NCI-H2081 (cell line): ENCODE data around the gene SMAD6.
"Not testable (repeated sequence)": the region's sequence is repeated elsewhere in the genome, so short reads cannot be mapped to it uniquely, and the experiment has no call there.

Experiments
- DNase-seq, 2 experiments: peaks; one replicate each; lab custom pipeline; 2025; lab: John Stamatoyannopoulos, UW

Gene SMAD6

DNA sequence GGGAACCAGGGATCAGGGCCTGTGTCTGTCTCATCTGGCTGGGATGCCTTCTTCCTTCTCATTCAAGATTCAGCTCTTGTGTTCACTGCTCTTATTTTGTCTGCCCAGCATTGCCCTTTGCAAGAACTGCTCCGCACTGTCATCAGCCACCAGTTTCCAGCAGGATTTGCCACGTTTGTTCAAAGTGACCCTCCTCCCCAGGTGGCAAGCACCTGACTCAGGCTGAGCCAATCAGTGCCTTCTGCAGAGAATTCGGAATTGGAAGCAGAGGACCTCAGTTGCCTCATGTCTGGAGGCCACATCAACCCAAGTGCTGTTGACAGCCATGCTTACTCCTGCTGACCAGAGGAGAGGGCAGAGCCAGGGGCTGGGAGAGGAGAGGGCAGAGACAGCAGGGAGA, 124.5 kb downstream of the SMAD6 start:
- DNase-seq, result no peak

DNA sequence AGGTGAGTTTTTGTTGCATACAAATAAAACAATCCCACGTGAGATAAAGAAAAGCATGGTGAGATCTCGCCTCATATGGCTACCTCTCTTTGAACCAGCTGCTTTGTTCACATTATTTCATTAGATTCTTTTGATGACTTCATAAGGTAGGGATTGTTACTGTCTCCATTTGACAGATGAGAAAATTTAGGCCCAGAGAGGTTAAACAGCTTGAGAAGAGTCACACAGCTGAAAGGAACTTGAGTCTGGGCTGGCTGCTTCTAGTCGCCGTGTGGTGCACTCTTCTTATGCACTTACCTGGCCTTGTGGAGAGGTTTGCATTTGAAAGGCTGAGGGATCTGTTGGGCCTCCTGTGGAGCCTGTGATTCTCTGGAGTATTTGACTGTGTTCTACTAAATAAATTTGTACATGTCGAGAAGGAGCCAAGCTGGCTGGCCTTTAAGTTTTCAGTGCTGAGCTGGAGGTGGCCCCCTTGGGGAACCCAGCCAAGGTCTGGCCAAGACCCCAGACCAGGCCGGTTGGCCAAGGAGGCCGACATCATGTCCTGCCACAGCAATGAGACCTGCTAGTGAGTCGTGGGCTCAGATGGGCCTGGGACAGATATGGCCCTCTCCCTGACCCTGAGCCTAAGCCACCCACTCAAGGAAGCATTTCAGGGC, 125.1 kb downstream of the SMAD6 start:
- no peak for DNase-seq

DNA sequence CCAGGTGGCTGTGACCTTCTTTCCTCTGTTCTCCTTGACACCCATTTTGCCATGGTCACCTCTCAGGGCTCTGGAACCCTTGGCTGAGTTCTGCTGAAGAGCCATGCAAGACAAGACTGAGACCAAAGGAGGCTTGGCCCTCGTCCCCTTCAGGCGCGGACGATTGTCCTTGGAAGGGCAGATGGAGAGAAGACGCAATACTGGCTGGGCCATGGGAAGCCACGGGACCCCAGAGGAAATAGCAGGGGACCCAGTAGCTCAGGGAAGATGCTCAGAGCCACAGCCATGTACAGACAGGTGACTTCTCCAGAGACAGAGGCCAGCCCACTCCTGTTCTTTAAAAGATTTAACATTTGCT, 125.6 kb downstream of the SMAD6 start:
- DNase-seq, result no peak

DNA sequence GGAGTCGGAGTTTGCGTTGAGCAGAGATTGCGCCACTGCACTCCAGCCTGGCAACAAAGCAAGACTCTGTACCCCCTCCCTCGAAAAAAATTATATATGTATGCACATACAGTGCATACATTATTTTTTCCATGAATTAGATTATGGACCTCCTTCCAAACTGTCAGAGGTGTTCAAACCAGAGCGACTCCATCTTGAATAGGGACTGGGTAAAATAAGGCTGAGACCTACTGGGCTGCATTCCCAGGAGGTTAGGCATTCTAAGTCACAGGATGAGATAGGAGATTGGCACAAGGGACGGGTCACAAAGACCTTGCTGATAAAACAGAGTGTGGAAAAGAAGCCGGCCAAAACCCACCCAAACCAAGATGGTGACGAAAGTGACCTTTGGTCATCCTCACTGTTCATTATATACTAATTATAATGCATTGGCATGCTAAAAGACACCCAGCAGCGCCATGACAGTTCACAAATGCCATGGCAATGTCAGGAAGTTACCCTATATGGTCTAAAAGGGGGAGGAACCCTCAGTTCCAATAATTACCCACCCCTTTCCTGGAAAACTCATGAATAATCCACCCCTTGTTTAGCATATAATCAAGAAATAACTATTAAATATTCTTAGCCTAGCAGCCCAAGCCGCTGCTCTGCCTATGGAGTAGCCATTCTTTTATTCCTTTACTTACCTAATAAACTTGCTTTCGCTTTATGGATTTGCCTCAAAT, 126.9 kb downstream of the SMAD6 start:
- DNase-seq, result not testable (repeated sequence)

- no peak for DNase-seq
These were observed 127.6 kb downstream of the SMAD6 start for GRCh38 chr15:66829551-66830121.

DNA sequence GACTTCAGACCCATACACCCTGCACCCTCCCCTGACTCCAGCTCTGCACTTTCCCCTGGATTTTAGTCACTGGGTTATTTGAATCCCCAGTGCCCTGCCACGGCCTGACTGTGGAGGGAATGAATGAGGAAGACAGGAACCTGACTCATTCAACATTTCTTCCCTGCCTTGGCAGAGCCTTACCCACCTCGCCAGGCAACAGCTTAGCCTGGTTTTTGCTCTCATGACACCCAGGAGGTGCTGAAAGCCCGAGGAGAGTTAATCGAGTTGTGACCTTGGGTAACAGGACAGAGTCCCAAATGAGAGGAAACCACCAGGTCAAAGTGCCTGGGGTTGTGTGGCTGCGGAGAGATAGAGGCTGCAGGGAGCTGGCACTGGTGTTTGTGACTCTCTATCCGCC, 128.3 kb downstream of the SMAD6 start:
- no peak for DNase-seq

DNA sequence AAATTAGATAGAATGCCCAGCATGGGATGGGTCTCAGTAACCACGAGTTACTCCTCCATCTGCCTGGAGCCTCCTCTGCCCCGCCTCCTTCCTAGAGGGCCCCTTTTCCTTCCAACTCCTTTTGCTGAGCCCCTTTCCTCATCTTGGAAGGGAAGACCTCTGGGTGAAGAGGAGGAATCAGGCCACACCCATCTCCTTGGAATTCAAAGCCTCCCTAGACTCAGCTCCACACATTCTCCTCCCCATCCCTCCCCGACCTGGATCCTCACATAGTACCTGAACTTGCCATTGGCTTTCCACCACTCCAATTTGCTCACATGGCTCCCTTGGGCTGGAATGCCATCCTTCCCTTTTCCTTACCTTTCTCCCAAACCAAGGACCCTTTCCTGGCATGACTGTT, 128.8 kb downstream of the SMAD6 start:
- DNase-seq, result no peak

DNA sequence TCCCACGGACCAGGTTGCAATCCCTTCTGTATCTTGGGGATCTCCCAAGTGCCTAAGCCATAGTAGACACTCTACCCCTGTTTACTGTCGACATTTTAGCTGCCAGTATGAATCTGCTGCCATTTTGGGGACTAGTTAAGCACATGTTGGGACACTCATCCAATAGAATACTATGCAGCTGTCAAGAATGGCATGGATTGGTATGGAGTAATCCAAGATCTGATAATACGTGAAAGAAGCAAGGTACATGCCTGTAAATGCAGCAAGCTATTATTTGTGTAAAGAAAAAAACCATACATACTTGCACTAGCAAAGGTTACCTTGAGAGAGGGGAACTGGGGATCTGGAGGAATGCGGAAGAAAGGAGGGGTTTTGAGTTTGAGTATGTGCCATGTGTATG, 129.3 kb downstream of the SMAD6 start:
- no peak for DNase-seq

DNA sequence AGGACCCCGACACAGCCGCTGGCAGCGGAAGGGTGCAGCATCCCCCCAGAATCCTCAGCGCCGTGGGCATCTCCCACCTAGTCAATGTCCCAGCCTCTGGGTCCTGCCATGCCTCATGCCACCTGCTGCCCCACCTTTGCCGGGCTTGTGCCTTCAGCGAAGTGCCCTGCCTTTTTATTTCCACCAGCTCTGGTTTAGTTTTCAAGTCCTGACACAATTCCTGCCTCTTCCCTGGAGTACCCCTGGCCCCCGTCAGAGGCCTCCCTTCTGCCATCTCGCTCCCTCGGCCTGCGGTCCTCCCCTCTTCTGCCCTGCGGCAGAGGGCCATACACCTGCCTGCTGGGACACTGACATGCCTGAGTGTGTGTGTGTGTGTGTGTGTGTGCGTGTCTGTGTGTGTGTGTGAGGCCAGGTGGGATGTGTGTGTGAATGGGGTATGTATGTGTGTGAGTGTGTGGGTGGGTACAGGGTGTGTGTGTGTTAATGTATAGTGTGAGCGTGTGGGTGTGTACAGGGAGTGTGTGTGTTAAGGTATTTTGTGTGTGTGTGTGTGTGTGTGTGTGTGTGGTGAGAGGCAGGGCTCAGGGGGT, 129.9 kb downstream of the SMAD6 start:
- DNase-seq, result no peak
